Measurements from ENCODE around the gene ZNF136. TPM values are rescaled to one million over a fixed set of nuclear protein-coding genes. Genes with fewer than 3 reads are reported as not detected.

ZNF136 gene
- 3.5 and 6.7 TPM in 2 replicates for total RNA-seq

DNA sequence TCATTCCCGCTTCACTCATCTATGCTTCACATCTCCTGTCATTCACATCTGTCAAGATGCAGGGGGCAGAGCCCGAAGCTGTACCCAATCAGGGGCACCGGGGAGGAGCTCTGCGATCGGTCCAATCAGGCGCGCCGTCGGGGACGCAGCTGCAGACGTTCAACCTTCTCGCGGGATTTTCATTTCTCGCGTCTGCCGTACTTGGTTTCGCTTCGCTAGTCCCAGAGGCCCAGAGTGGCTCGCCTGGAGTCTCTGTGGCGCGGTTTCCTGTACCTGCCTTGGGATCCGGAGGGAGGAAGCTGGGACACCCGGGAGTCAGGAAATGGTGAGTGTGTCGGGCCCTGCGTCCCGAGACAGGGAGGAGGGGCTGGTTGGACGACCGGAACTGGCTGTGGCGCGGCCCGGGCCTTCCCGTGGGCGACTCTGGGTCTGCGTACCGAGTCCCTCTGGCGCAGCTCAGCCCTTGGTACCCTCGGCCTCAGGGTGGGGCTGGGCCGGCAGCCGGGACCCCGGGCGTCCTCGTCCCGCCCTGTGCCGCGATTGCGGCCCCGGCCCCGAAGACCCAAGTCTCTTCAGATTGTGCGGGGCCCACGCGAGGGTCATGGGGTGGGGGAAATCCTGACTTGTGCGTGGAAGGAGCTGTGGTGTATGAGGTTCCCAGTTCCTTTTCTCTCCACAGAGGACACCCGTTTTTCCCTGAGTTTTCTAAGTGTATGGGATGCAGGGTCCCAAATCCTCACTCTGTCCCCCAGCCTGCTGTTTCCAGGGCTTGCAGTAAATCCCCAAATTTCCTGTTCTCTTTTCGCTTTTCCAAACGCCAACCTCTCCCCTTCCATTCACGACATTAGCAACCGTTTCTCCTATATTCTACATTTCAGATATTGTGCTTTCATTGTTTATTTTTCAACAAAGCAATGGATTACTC is at the start of gene ZNF136:
Gene ZNF136, plus strand, starts transcription at position 215 of the 925 bp plus-strand sequence. Its CDS starts 108 bp downstream, at position 323.
- peak; percentile 98 for DNase-seq (ENCODE audit: low read depth in 2 of 2)

DNA sequence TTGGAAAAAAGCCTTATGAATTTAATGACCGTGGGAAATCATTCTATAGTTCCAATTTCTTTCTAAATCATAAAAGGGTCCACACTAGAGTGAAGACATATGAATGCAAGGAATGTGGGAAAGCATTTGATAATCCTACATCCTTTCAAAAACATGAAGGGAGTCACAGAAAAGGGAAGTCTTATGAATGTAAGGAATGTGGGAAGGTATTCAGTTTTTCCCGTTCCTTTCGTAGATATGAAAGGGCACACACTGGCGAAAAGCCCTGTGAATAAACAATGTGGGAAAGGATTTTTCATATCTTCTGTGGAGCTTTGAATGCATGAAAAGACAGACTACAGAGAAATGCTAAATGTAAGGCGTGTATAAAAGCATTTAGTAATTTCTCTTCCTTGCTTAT is 49.8 kb upstream of the ZNF136 start:
- no peak for DNase-seq (ENCODE audit: low read depth in 2 of 2)

DNA sequence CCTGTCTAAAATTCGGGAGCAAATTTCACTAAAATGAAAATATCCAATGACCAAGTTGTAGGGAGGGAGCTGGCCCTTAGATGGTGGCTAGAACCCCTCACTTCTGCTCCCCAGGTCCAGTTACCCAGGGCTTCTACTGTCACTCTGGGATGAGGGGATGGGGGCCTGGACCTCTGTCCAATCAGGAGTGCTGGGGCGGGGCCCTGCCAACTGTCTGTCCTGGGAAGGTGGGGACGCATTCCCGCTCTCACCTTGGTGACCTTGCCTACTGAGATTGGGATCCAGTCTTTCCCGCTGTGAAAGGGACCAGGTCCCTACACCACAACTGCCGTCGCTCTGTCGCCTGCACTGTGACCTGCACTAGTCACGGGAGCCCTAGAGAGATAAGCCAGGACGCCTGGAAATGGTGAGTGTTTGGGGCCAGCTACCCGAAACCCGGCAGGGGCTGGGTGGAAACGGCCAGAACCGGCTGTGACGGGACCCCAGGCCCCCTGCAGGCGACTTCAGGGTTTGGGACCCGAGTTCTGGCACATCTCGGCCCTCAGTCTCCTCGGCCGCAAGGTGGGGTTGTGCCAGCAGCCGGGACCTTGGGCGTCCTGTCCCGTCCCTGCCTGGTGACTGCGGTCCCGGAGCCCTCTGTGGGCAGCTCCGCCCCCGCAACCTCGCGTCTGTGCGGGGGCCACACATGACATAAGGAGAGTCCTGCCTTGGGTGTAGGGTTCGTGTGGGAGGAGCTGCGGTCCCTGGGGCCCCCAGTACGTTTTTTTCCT is 45.5 kb upstream of the ZNF136 start:
- DNase-seq (ENCODE audit: low read depth in 2 of 2): no peak

DNA sequence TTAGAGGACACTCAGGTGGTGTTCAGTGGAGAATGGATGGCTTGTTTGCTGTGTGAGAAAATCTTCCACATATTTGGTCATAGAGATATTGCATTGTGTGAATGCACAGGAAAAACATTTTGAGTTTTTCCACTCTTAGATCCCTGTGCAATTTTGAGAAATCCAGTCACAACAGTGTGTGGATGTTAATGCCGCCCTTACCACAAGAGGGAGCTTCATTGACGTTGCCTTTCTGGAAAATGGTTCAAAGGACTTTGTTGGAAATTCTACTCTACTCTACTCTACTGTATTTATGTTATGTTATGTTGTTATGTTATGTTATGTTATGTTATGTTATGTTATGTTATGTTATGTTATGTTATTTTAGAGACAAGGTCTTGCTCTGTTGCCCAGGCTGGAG is 36.2 kb upstream of the ZNF136 start:
- DNase-seq (ENCODE audit: low read depth in 2 of 2): peak; percentile 33 to 37

DNA sequence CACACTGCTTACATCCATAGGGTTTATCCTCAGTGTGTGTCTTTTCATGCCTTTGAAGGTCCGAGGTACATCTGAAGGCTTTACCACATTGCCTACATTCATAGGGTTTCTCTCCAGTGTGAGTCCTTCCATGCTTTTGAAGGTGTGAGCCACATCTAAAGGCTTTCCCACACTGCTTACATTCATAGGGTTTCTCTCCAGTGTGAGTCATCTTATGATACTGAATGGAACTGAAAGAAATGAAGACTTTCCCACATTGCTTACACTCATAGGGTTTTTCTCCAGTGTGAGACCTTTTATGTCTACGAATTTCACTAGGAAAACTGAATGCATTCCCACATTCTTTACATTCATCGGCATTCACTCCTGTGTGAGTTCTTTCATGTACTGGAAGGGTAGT is 29.8 kb upstream of the ZNF136 start:
- DNase-seq (ENCODE audit: low read depth in 2 of 2): no peak

DNA sequence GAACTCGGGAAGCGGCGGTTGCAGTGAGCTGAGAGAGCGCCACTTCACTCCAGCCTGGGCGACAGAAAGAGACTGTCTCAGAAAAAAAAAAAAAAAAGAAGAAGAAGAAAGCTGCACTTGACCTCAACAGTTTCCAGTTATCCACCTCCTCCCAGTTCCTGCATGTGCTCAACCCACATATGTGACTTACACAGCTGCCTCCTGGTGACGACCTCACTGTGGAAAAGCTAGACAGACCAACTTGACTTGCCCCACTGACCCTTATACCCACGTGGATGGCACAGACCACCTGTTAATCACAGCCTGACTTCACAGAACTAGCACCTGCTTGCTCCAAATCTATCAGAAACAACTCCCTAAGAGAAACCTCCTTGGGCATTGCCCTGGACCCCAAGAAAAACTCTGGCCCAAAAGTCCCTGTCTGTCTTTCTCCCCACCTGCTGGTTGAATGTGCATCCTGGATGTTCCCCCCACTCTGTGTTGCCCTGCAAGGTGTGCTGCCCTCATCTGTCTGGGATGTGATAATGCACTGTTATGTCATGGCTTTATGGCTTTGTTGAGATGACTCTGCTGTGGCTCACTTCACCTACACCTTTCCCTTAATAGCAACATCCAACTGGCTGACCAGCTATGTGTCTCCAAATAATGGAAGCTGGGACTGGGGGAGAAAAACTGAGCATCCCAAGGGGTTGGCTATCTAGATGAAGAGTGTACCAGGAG is 25.5 kb upstream of the ZNF136 start:
- peak in 1 of 2 donors; percentile 32 for DNase-seq (ENCODE audit: low read depth in 2 of 2)

DNA sequence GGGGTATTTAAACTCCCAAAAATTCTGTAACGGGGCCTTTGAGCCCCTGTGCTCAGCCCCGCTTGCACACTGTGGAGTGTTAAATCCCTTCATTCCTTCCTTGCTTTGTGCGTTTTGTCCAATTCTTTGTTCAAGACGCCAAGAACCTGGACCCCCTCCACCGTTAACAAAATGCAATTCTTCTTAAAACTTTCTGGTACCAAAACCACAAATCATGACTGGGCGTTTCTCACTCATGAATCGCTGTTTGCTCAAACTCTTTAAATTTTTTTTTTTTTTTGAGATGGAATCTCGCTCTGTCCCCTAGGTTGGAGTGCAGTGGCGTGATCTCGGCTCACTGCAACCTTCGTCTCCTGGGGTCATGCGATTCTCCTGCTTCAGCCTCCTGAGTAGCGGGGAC is 23.6 kb upstream of the ZNF136 start:
- DNase-seq (ENCODE audit: low read depth in 2 of 2): no peak

DNA sequence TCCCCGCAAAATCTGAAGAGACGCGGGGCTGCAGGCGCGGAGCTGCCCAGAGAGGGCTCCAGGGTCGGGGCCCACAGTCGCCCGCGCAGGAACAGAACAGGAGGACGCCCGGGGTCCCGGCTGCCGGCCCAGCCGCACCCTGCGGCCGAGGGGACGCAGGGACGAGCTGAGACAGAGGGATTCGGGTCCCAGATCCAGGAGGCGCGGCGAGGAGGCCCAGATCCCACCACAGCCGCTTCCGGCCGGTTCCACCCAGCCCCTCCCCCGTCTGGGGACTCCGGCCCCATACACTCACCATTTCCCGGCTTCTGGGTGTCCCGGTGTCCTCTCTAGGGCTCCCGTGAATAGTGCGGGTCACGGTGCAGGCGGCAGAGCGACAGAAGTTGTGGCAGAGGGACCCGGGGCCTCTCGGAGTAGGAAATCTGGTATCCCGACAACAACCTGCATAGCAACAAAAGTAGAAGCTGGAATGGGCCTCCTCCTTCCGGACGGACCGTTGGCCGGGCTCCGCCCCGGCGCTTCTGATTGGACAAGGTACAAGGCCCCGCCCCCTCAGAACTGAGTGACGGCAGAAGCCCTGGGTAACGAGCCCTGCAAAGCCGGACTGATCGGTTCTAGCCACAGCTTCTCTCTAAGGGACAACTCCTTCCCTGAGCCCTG is 22.9 kb upstream of the ZNF136 start, which contains the start of gene ZNF20:
Gene ZNF20, minus strand, starts transcription at position 466 of the 660 bp plus-strand sequence. Its CDS starts 168 bp downstream, at position 298.
- peak; percentile 93 to 94 for DNase-seq (ENCODE audit: low read depth in 2 of 2)

DNA sequence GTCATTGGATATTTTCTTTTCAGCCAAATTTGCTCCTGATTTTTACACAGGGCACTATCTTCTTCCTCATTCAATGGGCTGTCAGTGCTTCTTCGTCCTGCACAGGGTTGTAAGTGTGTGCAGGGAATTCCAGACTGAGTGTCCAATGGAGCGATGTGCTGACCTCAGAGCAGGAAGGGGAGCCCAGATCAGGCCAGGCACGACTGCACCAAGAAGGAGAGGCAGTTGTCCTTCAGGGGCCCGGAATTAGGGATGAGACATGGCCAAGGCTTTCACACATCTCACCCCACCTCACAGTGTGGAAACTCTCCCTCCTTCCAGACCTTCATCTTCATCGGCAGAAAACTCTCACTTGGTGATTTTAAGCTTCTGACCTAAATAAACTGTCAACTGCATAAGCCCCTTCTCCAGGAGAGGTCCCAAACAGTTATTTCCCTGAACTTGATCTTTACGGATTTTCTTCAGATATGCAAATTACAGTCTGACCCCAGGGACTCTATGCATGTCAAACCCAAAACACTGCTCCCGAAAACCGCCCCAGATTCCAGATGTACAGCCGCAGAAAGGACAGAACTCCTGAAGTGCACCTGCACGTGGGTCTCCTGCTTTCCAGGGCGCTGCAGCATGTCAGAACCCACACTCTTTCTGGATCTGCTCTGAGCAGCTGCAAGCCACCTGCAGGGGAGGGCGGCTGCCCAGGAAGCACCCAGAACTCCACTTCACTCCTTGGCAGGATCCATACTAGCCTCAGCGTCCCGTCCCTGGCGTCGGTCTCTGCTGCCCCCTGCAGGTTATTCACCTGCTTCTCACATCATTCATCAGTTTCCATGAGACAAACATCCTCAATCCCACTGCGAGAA is 22.1 kb upstream of the ZNF136 start:
- peak; percentile 75 to 83 for DNase-seq (ENCODE audit: low read depth in 2 of 2)

DNA sequence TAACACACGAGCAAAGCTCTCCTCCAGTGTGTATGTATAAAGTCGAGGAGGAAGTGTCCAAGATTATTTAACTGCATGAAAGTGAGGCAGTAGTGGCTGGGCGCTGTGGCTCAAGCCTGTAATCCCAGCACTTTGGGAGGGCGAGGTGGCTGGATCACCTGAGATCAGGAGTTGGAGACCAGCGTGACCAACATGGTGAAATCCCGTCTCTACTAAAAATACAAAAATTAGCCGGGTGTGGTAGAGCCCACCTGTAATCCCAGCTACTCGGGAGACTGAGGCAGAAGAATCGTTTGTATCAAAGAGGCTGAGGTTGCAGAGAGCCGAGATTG is 21.5 kb upstream of the ZNF136 start:
- DNase-seq (ENCODE audit: low read depth in 2 of 2): no peak

DNA sequence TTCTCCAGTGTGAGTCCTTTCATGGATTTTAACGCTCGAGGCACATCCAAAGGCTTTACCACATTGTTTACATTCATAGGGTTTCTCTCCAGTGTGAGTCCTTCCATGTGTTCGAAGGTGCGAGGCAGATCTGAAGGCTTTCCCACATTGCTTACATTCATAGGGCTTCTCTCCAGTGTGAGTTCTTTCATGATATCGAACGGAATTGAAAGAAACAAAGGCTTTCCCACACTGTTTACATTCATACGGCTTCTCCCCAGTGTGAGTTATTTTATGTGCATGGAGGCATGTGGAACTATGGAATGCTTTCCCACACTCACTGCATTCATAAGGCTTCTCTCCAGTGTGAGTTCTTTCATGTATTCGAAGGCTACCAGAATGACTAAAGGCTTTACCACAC is 17.5 kb upstream of the ZNF136 start:
- no peak for DNase-seq (ENCODE audit: low read depth in 2 of 2)

DNA sequence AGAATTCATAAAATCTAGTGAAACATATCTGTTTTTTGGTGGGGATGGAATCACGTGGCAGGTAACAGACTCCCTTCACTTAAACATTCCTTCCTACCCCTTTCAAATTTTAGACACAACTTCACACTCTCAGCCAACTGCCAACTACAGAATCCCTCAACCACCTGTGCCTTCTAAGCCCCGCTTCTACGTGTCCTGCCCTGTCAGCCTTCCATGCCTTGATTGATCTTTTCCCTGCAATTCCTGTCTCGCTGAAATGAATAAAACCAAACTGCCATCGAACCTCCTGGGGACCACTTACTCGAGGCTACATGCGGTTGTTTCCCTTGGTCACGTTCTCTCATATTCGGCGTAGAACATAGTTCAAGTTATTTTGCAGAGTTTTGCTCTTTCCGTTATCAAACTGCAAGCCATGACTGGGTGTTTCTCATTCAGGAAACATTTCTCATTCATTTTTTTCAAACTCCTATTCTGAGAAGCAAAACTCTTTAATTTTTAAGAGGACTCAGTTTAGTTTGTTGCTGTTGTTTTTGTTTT is 7.5 kb upstream of the ZNF136 start:
- peak; percentile 6 to 12 for DNase-seq (ENCODE audit: low read depth in 2 of 2)

DNA sequence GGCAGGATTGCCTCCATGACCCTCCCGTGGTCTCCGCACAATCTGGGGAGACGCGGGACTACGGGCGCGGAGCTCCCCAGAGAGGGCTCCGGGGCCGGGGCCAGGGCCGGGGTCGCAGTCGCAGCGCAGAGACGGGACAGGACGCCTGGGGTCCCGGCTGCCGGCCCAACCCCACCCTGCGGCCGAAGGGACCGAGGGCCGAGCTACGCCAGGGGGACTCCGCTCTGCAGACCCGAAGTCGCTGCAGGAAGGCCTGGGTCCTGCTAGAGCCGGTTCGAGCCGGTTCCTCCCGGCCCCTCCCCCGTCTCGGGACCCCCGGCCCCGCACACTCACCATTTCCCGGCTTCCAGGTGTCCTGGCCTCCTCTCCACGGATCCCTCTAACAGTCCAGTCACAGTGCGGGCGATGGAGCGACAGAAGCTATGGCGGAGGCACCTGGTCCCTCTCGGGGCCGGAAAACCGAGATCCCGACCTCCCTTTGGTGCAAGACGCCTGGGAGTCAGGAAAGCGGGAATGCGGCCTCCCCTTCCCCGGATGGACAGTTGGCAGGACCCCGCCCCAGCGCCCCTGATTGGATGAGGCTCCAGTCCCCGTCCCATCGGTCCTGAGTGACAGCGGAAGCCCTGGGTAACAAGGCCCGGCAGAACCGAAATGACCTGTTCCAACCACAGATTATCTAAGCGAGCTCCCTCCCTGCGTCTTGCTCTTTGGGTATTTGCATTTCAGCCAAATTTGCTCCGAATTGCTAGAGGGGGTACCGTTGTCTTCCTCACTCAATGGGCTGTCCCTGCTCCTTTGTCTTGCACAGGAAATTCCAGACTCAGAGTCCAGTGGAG is 6.5 kb upstream of the ZNF136 start, which contains the start of gene ZNF625:
Gene ZNF625, minus strand, starts transcription at position 512 of the 836 bp plus-strand sequence. Its CDS starts 176 bp downstream, at position 336.
- peak; percentile 72 to 80 for DNase-seq (ENCODE audit: low read depth in 2 of 2)

DNA sequence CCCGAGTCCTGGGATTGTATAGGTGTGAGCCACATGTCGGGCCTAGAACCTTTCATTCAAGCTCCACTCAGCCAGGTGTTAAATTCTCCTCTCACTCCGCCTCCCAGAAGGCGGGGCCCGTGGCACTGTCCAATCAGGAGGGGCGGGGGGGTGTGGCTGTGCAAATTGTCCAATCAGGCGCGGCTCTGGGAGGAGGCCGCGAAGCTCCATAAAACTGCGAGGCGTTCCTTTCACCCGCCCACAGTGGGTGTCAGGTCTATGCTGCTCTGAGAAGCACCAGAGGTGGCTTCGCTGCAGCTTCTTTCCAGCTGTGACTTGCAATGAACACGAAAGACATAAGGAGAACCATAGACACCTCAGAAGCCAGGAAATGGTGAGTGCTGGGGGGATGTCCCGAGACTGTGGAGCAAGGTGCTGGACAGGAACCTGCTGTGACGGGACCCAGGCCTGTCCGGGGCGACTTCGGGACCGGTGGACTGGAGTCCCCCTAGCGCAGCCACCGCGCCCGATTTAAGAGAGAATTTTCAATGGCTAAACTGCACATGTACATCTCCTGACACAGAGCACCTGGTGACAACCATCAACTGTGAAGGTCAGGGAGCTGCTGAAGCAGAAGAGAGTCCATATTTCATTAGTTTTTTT is 3.0 kb upstream of the ZNF136 start:
- DNase-seq (ENCODE audit: low read depth in 2 of 2): no peak

DNA sequence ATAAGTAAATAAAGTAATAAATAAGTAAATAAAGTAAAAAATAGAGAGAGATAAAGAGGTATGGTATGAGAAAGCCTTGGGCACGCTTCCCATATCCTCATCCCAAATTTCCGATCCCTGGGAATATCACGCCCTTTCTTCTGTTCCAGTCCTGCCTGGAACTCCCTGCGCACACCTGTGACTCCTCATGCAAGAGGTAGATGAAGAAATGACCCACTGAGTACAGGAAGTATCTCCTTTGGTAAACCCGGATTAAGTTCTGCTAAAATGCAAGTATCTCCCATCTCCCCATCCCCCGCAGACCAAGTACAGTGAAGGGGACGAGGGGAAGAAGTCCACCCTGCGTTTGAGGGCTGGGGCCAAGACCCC is 399 bp upstream of the ZNF136 start:
- DNase-seq (ENCODE audit: low read depth in 2 of 2): no peak

DNA sequence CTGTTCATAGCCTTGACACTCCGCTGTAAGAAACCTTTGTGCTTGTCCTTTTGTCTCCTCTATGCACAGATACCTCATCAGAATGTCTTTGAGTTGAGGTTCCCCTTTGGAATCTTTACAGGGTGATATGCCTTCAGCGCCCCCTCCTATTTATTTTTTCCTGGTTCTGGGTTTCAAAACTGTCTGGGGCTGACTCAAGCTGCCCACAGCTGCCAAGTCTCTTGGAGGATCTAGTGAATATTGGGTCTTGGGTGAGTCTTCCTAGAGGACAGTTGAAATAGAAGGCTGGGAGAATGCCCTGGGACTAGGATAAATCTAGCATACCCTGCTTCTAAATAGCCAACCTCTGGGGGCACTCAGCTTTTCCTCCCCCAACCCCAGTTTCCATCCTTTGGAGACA is 930 bp downstream of the ZNF136 start:
- DNase-seq (ENCODE audit: low read depth in 2 of 2): peak in 1 of 2 donors; percentile 47

DNA sequence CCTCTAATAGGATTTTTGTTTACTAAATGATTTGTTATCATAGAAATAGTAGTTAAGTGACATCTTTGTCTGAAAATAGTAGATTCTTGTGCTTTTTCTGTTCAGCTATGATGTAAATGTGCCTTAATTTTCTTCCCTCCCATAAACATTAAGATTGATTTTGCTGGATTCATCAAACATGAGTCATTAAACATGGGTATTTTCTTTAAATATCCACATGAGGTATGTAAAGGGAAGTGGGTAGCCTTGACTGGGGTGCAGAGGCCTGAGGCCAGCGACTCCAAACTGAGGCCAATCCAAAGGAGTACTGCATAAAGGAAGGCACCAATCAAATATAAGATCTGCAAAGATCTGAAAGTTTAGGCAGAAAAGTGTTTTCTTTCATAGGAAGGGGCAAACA is 3.7 kb downstream of the ZNF136 start:
- DNase-seq (ENCODE audit: low read depth in 2 of 2): peak in 1 of 2 donors; percentile 51

DNA sequence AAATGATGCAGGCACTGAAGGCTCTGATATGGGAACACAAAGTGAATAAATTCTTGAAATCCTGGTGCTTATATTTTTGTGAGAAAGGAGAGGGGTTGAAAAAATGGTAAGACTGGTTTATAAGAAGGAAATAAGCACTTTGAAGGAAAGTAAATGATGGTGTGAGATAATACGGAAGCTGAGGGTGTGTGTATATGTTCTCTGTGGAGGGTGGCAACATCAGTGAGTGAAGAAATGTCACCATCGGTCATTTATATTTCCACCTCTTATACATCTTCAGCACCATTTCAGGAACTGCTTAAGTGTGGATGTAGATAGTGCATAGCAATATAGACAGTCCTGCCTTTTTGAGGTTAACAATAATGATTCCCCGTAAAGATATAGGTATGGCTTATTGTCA is 17.5 kb downstream of the ZNF136 start:
- no peak for DNase-seq (ENCODE audit: low read depth in 2 of 2)

DNA sequence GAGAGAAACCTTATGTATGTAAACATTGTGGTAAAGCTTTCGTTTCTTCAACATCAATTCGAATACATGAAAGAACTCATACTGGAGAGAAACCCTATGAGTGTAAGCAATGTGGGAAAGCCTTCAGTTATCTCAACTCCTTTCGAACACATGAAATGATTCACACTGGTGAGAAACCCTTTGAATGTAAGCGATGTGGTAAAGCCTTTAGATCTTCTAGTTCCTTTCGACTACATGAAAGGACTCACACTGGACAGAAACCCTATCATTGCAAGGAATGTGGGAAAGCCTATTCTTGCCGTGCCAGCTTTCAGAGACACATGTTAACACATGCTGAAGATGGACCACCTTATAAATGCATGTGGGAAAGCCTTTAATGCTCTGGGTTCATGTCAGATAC is 24.7 kb downstream of the ZNF136 start:
- DNase-seq (ENCODE audit: low read depth in 2 of 2): no peak
